Retinal pigment epithelial cell (primary cell): Measurements from ENCODE around the gene NCOA6.

Experiments used
- DNase-seq: peaks from one replicate; pipeline ENCODE4 v3.0.0-alpha.2; 2010; ENCODE audit warnings: low read depth
- H3K4me3 ChIP-seq: 2 replicates; pipeline ENCODE4 v1.5.1; 2011; ENCODE audit warnings: mild to moderate bottlenecking, low read length, control low read depth, moderate library complexity
- CTCF ChIP-seq: conservative IDR thresholded peaks from 2 replicates; pipeline ENCODE4 v1.5.1; 2011; ENCODE audit warnings: low read depth, low read length, control low read depth, inconsistent platforms

The NCOA6 gene

DNA sequence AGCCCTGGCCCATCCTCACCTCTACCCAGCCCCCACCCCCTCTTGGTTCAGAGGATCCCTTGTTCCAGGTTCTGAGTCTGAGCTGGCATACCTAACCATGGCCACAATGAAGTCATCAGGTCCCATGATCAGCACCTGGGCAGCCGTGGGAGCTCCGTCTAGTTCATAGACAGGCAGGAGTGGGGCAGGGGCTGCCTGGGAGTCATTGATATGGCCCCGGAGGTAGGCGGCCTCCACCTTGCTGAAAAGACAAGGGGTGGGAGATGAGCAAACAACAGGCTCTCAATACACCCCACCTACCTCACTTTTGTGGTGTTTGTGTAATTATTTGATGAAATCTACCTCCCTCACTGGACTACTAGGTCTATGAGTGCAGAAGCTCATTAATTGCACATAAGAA, 26.8 kb upstream of the NCOA6 start:
- H3K4me3 ChIP-seq: no peak overlapping the region
- no peak for TF ChIP-seq CTCF
- no peak for DNase-seq

- H3K4me3 ChIP-seq: no peak overlapping the region
- no peak for TF ChIP-seq CTCF
- no peak for DNase-seq
These were observed 25.5 kb upstream of the NCOA6 start for GRCh38 chr20:34850969-34851368.

- no peak for DNase-seq
These were observed 24.3 kb upstream of the NCOA6 start for GRCh38 chr20:34849778-34850177.

DNA sequence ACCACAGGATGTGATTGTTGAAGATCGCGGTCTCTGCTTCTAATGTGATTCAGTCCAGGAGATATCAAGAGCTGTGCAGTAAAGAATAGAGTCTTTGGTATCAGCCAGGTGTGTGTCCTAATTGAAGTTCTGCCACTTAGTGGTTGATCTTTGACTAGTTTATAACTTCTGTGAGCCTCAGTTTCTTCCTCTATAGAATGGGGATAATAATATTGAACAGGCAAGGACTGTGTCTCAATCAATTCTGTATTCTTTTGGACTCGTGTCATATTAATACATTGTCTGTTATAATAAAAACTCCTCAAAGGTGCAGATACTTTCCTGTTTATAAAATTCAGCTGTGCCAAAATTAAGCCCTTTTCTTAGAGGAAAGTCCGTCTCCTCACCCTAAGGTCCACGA, 23.1 kb upstream of the NCOA6 start:
- TF ChIP-seq CTCF: no peak

More at GRCh38 chr20:34849778-34850177, 24.3 kb upstream of the NCOA6 start:
- TF ChIP-seq CTCF: no peak
- H3K4me3 ChIP-seq: no peak overlapping the region

DNA sequence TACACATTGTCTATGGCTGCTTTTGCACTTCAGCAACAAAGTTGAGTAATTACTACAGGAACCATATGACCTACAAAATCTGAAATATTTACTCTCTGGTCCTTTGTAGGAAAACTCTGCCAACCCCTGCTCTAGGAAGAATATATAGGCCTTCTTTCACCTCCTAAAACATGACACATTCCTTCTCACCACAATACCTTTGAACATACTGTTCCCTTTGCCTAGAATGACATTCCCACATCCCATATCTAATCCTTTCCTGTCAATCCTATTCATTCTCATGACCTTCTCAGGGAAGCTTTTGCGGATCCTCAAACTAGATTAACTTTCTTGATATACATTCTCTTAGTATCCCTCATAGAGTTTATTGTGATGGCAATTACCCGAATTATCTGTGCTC, 18.0 kb upstream of the NCOA6 start:
- DNase-seq: no peak
- H3K4me3 ChIP-seq: no peak overlapping the region
- no peak for TF ChIP-seq CTCF

More for the DNA sequence above, 23.1 kb upstream of the NCOA6 start:
- DNase-seq: no peak
- H3K4me3 ChIP-seq: no peak overlapping the region

GRCh38 chr20:34842143-34842542, 16.7 kb upstream of the NCOA6 start:
- TF ChIP-seq CTCF: no peak
- no peak overlapping the region for H3K4me3 ChIP-seq
- DNase-seq: no peak

DNA sequence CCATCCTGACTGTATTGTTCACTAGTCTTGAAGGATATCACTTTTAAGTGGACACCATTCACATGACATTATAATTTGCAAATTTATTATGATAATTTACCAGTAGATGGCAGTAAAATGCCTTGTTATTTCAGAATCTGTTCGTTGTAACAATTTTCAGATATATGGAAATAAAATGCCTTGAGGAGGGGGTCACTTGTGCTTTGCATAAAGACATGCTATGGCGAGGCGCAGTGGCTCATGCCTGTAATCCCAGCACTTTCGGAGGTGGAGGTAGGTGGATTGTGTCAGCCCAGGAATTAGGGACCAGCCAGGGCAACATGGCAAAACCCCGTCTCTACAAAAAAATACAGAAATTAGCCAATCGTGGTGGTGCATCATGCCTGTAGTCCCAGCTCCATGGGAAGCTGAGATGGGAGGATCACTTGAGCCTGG, 9.0 kb upstream of the NCOA6 start:
- H3K4me3 ChIP-seq: no peak overlapping the region
- DNase-seq: no peak
- TF ChIP-seq CTCF: peak; percentile 20
